ENCODE data around the gene CHST6. TPM values are rescaled to one million over a fixed set of nuclear protein-coding genes. Genes with fewer than 3 reads are reported as not detected.
"Not testable (repeated sequence)": the region's sequence is repeated elsewhere in the genome, so short reads cannot be mapped to it uniquely, and the experiment has no call there.

Gene CHST6
- polyA plus RNA-seq, 1 experiment = 0.12 TPM

DNA sequence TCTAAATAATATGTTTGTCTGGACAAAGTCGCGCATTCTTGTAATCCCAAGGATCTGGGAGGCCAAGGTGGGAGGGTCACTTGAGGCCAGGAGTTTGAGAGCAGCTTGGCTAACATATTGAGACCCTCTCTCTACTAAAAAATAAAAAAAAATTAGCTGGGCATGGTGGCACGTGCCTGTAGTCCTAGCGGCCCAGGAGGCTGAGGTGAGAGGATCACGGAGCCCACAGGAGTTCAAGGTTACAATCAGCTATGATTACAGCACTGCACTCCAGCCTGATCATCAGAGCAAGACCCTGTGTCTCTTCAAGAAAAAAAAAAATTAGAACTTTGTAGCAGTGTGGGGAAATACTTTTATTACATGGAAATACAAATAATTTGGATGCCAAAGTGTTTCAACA is 6.1 kb upstream of the CHST6 start:
- TF ChIP-seq, protein P1, sequence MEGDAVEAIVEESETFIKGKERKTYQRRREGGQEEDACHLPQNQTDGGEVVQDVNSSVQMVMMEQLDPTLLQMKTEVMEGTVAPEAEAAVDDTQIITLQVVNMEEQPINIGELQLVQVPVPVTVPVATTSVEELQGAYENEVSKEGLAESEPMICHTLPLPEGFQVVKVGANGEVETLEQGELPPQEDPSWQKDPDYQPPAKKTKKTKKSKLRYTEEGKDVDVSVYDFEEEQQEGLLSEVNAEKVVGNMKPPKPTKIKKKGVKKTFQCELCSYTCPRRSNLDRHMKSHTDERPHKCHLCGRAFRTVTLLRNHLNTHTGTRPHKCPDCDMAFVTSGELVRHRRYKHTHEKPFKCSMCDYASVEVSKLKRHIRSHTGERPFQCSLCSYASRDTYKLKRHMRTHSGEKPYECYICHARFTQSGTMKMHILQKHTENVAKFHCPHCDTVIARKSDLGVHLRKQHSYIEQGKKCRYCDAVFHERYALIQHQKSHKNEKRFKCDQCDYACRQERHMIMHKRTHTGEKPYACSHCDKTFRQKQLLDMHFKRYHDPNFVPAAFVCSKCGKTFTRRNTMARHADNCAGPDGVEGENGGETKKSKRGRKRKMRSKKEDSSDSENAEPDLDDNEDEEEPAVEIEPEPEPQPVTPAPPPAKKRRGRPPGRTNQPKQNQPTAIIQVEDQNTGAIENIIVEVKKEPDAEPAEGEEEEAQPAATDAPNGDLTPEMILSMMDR (IDR thresholded peaks at IDR 0.05; ENCODE audit: insufficient read depth, low read depth, low read length) = no peak
- Histone ChIP-seq H3K27me3 (ENCODE audit: control insufficient read depth, insufficient read depth, low read length) (peaks cover 4% of the 10 kb centered on the region), H3K4me3 (ENCODE audit: low read depth, low read length) (no peak overlapping the region), H3K36me3 (ENCODE audit: control insufficient read depth, insufficient read depth, low read length) (no peaks in the 10 kb centered on the region)
- POLR2A ChIA-PET = no interaction called here
- CTCF ChIA-PET = no interaction called here
- DNase-seq (ENCODE audit: low read depth) = no peak

DNA sequence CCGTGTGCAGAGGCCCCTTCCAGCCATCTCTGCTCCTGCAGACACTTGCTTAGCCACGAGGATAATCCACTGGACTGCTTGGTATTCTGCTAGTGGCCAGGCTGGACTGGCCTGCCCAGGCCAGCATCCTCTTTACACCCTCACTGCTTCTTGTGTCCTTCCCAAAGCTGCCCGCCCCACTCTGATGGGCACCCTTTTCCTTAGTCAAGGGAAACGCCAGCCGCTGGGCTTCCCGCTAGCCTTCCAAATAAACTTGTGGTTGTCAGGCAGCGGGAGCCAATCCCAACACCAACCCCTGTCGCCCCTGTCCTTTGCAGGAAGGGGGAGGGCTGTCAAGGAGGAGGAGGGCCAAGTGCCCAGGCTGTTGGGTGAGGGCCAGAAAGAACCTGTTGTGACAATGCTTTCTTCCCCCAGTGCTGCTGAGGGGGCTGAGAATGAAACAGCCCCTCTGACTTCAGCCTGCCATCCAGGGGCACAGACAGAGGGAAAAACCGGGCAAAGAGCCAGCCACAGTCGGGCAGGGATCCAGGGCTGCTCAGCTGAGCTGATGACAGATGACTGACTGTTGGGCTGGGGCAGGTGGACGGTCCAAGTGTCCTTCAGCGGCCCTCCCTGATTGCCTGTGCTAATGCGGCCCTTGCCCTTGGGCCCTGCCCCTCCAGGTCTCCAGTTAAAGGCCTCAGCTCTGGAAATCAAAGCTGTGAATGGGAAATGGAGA is 3.5 kb upstream of the CHST6 start:
- peaks cover 16% of the 10 kb centered on the region for H3K27me3 ChIP-seq (ENCODE audit: control insufficient read depth, insufficient read depth, low read length)
- POLR2A ChIA-PET; DNase-seq (ENCODE audit: low read depth); H3K4me3 ChIP-seq (ENCODE audit: low read depth, low read length); H3K36me3 ChIP-seq (ENCODE audit: control insufficient read depth, insufficient read depth, low read length): not testable (repeated sequence)
- CTCF ChIA-PET = interaction anchor here (1.0 kb wide), 1 partner anchor 19 kb away, joined by 4 read pairs; no protein-coding TSS in a partner anchor

DNA sequence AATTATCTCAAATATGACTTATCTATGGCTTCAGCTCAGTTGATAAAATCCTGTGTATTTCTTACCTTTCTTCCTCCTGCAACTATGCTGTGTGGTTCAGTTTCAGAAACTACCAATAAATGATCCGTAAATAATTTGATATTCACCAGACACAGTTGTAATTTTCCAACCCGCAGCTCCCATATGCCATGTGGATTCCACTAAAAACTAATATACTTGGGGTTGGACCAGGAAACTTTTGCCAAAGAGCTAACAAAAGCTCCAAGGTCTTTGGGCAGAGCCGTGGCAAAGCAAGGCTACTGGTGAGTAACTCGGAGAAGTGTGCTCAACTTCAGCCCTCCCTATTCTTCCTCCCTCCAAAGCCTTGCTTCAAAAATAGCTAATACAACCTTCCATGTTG is 2.3 kb upstream of the CHST6 start:
- ChIA-PET POLR2A (no interaction called here), CTCF (interaction anchor here (1.0 to 2.4 kb wide), 4 partner anchors 13 to 32 kb away, joined by 3 to 11 read pairs (median 4); no protein-coding TSS in a partner anchor)
- no peak for DNase-seq (ENCODE audit: low read depth)
- H3K4me3 ChIP-seq (ENCODE audit: low read depth, low read length) = no peak overlapping the region
- no peaks in the 10 kb centered on the region for H3K36me3 ChIP-seq (ENCODE audit: control insufficient read depth, insufficient read depth, low read length)
- TF ChIP-seq, protein P1 (IDR thresholded peaks at IDR 0.05; ENCODE audit: insufficient read depth, low read depth, low read length) = no peak
- H3K27me3 ChIP-seq (ENCODE audit: control insufficient read depth, insufficient read depth, low read length) = peaks cover 18% of the 10 kb centered on the region

DNA sequence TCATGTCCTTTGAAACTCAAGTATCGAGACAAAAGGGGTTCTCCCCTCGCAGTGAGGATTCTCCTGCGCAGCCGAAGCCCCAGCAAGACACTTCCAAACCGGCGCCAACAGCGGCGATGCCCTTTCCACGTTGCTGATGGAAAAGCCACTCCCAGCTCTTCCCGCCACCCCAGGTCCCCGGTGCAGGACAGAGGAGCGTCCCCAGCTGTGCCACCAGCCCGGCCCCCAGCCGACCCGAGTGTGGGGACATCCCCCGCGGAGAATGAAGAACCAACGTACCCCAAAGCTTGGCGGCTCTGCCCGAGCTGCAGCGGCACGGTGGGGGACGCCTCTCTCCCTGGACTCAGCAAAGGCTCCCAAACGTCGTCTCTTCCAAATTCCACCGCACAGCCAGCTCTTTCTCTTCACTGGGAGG is 573 bp downstream of the CHST6 start:
- peak overlapping the region; percentile 16 for H3K4me3 ChIP-seq (ENCODE audit: low read depth, low read length)

DNA sequence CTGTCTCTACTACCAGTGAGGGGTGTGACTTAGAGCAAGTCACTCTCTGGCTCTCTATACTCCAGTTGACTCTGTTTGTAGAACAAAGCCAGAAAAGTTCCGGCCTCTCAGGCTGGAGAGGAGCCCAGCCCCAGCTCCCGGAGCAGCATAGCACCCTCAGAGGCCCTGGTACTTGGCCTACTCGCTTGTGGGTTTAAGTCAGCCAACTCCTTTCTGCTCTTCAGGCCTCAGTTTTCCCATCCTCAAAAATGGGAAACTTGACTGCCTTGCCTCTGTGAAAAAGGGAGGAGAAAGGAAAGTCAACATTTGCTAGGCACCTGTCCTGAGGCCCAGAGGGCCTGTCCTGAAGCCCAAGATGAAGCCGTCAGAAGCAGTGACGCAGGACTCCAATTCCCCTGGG is 1.1 kb downstream of the CHST6 start:
- no peak overlapping the region for H3K4me3 ChIP-seq (ENCODE audit: low read depth, low read length)
- CTCF ChIA-PET = interaction anchor here (0.9 to 1.7 kb wide), 6 partner anchors 9 to 127 kb away, joined by 3 to 7 read pairs (median 4); no protein-coding TSS in a partner anchor
- DNase-seq (ENCODE audit: low read depth) = no peak
- TF ChIP-seq, protein P1 (IDR thresholded peaks at IDR 0.05; ENCODE audit: insufficient read depth, low read depth, low read length) = no peak
- POLR2A ChIA-PET = no interaction called here
- peaks cover 17% of the 10 kb centered on the region for H3K27me3 ChIP-seq (ENCODE audit: control insufficient read depth, insufficient read depth, low read length)
- H3K36me3 ChIP-seq (ENCODE audit: control insufficient read depth, insufficient read depth, low read length) = no peaks in the 10 kb centered on the region

More for the DNA sequence above, 573 bp downstream of the CHST6 start:
- Histone ChIP-seq H3K36me3 (ENCODE audit: control insufficient read depth, insufficient read depth, low read length) (no peaks in the 10 kb centered on the region), H3K27me3 (ENCODE audit: control insufficient read depth, insufficient read depth, low read length) (peaks cover 17% of the 10 kb centered on the region)
- DNase-seq (ENCODE audit: low read depth) = no peak
- POLR2A ChIA-PET = no interaction called here
- CTCF ChIA-PET = interaction anchor here (0.8 to 1.7 kb wide), 6 partner anchors 9 to 40 kb away, joined by 3 to 7 read pairs (median 4); no protein-coding TSS in a partner anchor
- TF ChIP-seq, protein P1 (IDR thresholded peaks at IDR 0.05; ENCODE audit: insufficient read depth, low read depth, low read length) = no peak

Data from BJ (cell line).